DND-41 (cell line): ENCODE results near the gene VWA8.
"Not testable (repeated sequence)": the region's sequence is repeated elsewhere in the genome, so short reads cannot be mapped to it uniquely, and the experiment has no call there.

Experiments used
- ATAC-seq: fragments of 200-7000 bp; cut with Tn5 transposase; 3 replicates; pipeline ENCODE4 v1.9.1; 2021; ENCODE audit warnings: low read depth; ENCODE audit not compliant: insufficient read depth
- DNase-seq: peaks from one replicate; pipeline ENCODE4 v3.0.0-alpha.2; 2020
- H2AFZ ChIP-seq: 2 replicates; pipeline ENCODE4 v1.6.0; 2012; ENCODE audit warnings: low read depth, low read length
- H3K27ac ChIP-seq: 2 replicates; pipeline ENCODE4 v1.5.1; 2012; ENCODE audit warnings: low read length, inconsistent platforms
- H3K27me3 ChIP-seq: fragments of 200-600 bp; sonication (generic); 2 replicates; pipeline ENCODE4 v1.6.0; 2012; ENCODE audit warnings: low read length, mild to moderate bottlenecking, inconsistent platforms; ENCODE audit not compliant: insufficient read depth, poor library complexity
- H3K36me3 ChIP-seq: 2 replicates; pipeline ENCODE4 v1.5.1; 2012; ENCODE audit warnings: low read length, inconsistent platforms; ENCODE audit not compliant: insufficient read depth
- H3K4me1 ChIP-seq: 2 replicates; pipeline ENCODE4 v1.5.1; 2012; ENCODE audit warnings: mild to moderate bottlenecking, low read length; ENCODE audit not compliant: insufficient read depth
- H3K4me2 ChIP-seq: 2 replicates; pipeline ENCODE4 v1.6.0; 2012; ENCODE audit warnings: mild to moderate bottlenecking, moderate library complexity, low read length, inconsistent platforms; ENCODE audit not compliant: insufficient read depth
- H3K4me3 ChIP-seq, 2 experiments: fragments of 200-600 bp in 1 of 2; shearing (Covaris generic) in 1 of 2; 2 replicates each; pipeline ENCODE4 v1.5.1; 2012 to 2016; ENCODE audit warnings: inconsistent platforms in 2 of 2, low read length in 2 of 2, mild to moderate bottlenecking in 2 of 2, low read depth in 1 of 2, moderate library complexity in 1 of 2
- H3K79me2 ChIP-seq: 2 replicates; pipeline ENCODE4 v1.6.0; 2012; ENCODE audit warnings: low read length, inconsistent platforms; ENCODE audit not compliant: insufficient read depth
- H3K9ac ChIP-seq: 2 replicates; pipeline ENCODE4 v1.6.0; 2012; ENCODE audit warnings: low read depth, mild to moderate bottlenecking, inconsistent platforms, low read length, moderate library complexity
- H3K9me3 ChIP-seq: 2 replicates; pipeline ENCODE4 v1.5.1; 2012; ENCODE audit warnings: low read length, moderate library complexity, mild to moderate bottlenecking, inconsistent platforms; ENCODE audit not compliant: insufficient read depth, severe bottlenecking
- H4K20me1 ChIP-seq: 2 replicates; pipeline ENCODE4 v1.6.0; 2012; ENCODE audit warnings: low read length; ENCODE audit not compliant: insufficient read depth
- EZH2 ChIP-seq: IDR thresholded peaks from 3 replicates; pipeline ENCODE4 v1.6.1; 2012; ENCODE audit warnings: borderline replicate concordance, low read depth, mild to moderate bottlenecking, moderate library complexity, low read length, inconsistent platforms; ENCODE audit not compliant: severe bottlenecking
- TF ChIP-seq, protein P1 (sequence below): IDR thresholded peaks from 2 replicates; pipeline ENCODE4 v1.5.1; 2012; ENCODE audit warnings: borderline replicate concordance, low read length, moderate library complexity, mild to moderate bottlenecking; ENCODE audit not compliant: poor library complexity, severe bottlenecking; ENCODE audit errors: extremely low read depth

VWA8 gene

DNA sequence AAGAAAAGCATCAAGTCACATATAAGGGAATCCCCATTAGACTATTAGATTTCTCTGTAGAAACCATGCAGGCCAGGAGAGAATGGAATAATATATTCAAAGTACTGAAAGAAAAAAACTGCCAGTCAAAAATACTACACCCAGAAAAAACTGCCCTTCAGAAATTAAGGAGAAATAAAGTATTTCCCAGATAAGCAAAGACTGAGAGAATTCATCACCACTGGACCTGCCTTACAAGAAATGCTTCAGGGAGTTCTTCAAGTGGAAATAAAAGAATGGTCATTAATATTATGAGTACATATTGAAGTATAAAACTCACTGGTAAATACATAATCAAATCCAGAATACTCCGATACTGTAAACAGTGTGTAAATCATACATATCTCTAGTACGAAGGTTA lies 35.9 kb downstream of the VWA8 start:
- no peaks in the 10 kb centered on the region for H3K27me3 ChIP-seq
- H3K9me3 ChIP-seq = peaks cover 23% of the 10 kb centered on the region
- no peak overlapping the region for H3K4me3 ChIP-seq
- no peak for ATAC-seq
- H3K36me3 ChIP-seq = peaks cover 22% of the 10 kb centered on the region
- no peak overlapping the region for H3K27ac ChIP-seq
- H3K4me1 ChIP-seq = 0 out of 2 replicates have a peak, but pooled peaks cover 6% of the 10 kb centered on the region
- no peak overlapping the region for H3K9ac ChIP-seq
- TF ChIP-seq EZH2 = no peak
- TF ChIP-seq, protein P1, sequence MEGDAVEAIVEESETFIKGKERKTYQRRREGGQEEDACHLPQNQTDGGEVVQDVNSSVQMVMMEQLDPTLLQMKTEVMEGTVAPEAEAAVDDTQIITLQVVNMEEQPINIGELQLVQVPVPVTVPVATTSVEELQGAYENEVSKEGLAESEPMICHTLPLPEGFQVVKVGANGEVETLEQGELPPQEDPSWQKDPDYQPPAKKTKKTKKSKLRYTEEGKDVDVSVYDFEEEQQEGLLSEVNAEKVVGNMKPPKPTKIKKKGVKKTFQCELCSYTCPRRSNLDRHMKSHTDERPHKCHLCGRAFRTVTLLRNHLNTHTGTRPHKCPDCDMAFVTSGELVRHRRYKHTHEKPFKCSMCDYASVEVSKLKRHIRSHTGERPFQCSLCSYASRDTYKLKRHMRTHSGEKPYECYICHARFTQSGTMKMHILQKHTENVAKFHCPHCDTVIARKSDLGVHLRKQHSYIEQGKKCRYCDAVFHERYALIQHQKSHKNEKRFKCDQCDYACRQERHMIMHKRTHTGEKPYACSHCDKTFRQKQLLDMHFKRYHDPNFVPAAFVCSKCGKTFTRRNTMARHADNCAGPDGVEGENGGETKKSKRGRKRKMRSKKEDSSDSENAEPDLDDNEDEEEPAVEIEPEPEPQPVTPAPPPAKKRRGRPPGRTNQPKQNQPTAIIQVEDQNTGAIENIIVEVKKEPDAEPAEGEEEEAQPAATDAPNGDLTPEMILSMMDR = no peak
- no peak for DNase-seq
- peaks cover 2% of the 10 kb centered on the region; the same call in 1 of the 2 replicates for H4K20me1 ChIP-seq
- H3K79me2 ChIP-seq = peaks cover 22% of the 10 kb centered on the region
- H3K4me2 ChIP-seq = no peak overlapping the region
- H2AFZ ChIP-seq = no peak overlapping the region

DNA sequence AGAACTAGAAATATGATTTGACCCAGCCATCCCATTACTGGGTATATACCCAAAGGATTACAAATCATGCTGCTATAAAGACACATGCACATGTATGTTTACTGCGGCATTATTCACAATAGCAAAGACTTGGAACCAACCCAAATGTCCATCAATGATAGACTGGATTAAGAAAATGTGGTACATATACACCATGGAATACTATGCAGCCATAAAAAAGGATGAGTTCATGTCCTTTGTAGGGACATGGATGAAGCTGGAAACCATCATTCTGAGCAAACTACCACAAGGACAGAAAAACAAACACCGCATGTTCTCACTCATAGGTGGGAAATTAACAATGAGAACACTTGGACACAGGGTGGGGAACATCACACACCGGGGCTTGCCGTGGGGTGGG lies 38.0 kb downstream of the VWA8 start:
- H3K4me2 ChIP-seq, DNase-seq, H3K27ac ChIP-seq, ATAC-seq, H3K4me3 ChIP-seq, H3K27me3 ChIP-seq, H2AFZ ChIP-seq, H3K4me1 ChIP-seq, H3K9ac ChIP-seq: not testable (repeated sequence)
- Histone ChIP-seq H3K36me3 (peaks cover 22% of the 10 kb centered on the region), H3K9me3 (peaks cover 23% of the 10 kb centered on the region), H4K20me1 (peaks cover 13% of the 10 kb centered on the region; the same call in 1 of the 2 replicates), H3K79me2 (peaks cover 28% of the 10 kb centered on the region)

DNA sequence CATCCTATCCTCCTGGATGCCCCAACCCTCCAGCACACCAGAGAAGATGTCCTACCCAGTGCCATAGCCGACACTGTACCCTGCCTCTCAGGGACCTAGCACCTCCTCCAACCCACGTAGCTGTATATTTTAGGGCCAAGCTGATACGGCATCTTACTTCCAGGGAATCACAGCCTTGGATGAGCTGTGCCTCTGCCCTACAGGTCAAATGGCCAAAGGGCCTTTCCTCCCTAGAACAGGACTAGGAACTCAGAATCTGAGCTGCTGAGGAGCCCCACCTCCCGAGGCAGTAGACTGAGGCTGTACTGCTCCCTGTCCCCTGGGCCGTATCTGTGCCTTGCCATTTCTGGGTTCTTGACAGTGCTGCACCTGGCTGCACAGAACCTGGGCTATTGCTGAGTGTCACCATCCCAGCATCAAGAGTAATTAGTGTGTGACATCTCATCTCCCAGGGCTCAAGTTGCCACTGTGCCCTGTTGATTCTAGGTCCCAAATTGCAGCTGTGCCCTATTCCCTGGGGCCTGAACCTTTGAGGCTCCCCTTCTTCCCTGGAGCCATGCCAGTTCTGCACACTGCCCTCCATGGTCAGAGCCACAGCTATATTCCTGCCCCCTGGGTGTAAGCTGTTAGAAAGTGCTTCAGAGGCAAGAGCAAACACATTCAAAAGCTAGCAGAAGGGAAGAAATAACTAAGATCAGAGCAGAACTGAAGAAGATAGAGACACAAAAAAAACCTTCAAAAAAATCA lies 41.0 kb downstream of the VWA8 start:
- Histone ChIP-seq H3K4me3 (no peak overlapping the region), H4K20me1 (peaks cover 21% of the 10 kb centered on the region; the same call in 1 of the 2 replicates), H3K9me3 (peaks cover 13% of the 10 kb centered on the region), H2AFZ (no peak overlapping the region), H3K9ac (no peak overlapping the region), H3K79me2 (peaks cover 33% of the 10 kb centered on the region), H3K36me3 (peaks cover 6% of the 10 kb centered on the region; the same call in 1 of the 2 replicates), H3K4me1 (peaks cover 6% of the 10 kb centered on the region; the same call in 1 of the 2 replicates), H3K4me2 (no peak overlapping the region), H3K27ac (no peak overlapping the region), H3K27me3 (no peaks in the 10 kb centered on the region)
- no peak for TF ChIP-seq EZH2
- TF ChIP-seq, protein P1 = no peak
- DNase-seq (no peak), ATAC-seq (no peak)

DNA sequence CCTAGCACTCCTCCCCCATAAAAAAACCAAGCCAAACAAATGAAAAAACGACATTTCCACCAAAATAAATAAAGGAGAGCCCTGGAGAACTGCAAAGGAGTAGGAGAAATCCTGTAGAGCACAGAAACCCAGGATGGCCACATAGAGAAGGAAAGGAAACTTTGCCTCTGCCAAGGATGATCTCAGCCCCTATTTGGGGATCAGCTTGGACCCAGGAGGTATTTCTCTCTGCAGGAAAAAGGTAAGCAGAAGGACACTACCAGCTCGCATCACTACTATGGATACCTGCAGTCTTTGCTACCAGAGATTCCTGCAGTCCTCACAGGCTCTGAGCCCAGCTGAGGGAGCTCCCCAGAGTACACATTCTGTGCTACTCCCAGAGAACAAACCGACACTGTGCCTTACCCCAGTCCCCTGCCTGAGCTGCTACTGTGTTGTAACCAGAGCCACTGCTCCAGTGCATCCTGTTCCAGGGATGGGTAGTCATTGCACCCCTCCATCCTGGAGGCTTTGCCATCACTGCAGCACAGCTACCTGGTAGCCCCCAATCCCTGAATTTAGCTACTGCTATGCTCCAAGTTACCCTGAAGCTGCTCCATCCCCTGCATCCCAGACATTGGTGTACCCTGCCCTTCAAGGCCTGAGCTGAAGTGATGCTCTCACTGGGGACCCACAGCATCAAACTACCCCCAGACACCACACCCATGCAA lies 41.7 kb downstream of the VWA8 start:
- peaks cover 6% of the 10 kb centered on the region; the same call in 1 of the 2 replicates for H3K36me3 ChIP-seq
- H3K27ac ChIP-seq = no peak overlapping the region
- ATAC-seq = no peak
- no peak overlapping the region for H2AFZ ChIP-seq
- peaks cover 6% of the 10 kb centered on the region; the same call in 1 of the 2 replicates for H3K4me1 ChIP-seq
- H3K79me2 ChIP-seq = peaks cover 33% of the 10 kb centered on the region
- H3K9ac ChIP-seq = no peak overlapping the region
- DNase-seq = no peak
- no peak overlapping the region for H3K4me2 ChIP-seq
- H3K9me3 ChIP-seq = peaks cover 7% of the 10 kb centered on the region
- H3K27me3 ChIP-seq = no peaks in the 10 kb centered on the region
- peaks cover 21% of the 10 kb centered on the region; the same call in 1 of the 2 replicates for H4K20me1 ChIP-seq
- TF ChIP-seq EZH2 = no peak
- no peak overlapping the region for H3K4me3 ChIP-seq
